GM12878 (cell line): Measurements from ENCODE around the gene CAPNS1. TPM values are rescaled to one million over a fixed set of nuclear protein-coding genes. Genes with fewer than 3 reads are reported as not detected.

Experiments
- ATAC-seq: fragments of 200-7000 bp; cut with Tn5 transposase; 3 replicates; pipeline ENCODE4 v1.9.1; 2020; ENCODE audit warnings: mild to moderate bottlenecking, moderate library complexity
- BruUV-seq: library from RNA; stranded (reverse); fragments of 400-500 nt; replicated peaks from 2 replicates; lab custom pipeline; 2021; lab: Mats Ljungman, UMichigan
- CTCF ChIA-PET: fragments of 300-600 bp; sonication (Branson Sonifier 250); formaldehyde crosslinking; extraction: SDS; loops from one replicate; lab custom pipeline; 2021; ENCODE audit warnings: inconsistent platforms; lab: Yijun Ruan, JAX
- POLR2A ChIA-PET: fragments of 350-600 bp; formaldehyde crosslinking; extraction: SDS; loops from one replicate; lab custom pipeline; 2021; ENCODE audit warnings: inconsistent platforms; lab: Charles Lee
- RAD21 ChIA-PET: fragments of 300-600 bp; sonication (Branson Sonifier 250); formaldehyde crosslinking; loops from one replicate; lab custom pipeline; 2023; ENCODE audit warnings: antibody characterized with exemption; ENCODE audit not compliant: unreplicated experiment; lab: Charles Lee
- SMC1A ChIA-PET: fragments of 300-600 bp; sonication (Branson Sonifier 250); formaldehyde crosslinking; loops from one replicate; lab custom pipeline; 2023; ENCODE audit not compliant: unreplicated experiment, uncharacterized antibody; lab: Charles Lee
- DNase-seq: peaks from one replicate; pipeline ENCODE4 v3.0.0-alpha.2; 2011; ENCODE audit warnings: low read depth, low spot score
- FAIRE-seq: peaks from 3 replicates; lab custom pipeline; 2011; peaks lifted over from hg19 to GRCh38; lab: Jason Lieb, UNC
- H2AFZ ChIP-seq: 2 replicates; pipeline ENCODE4 v1.6.0; 2011; ENCODE audit warnings: low read depth, low read length, control low read depth; ENCODE audit not compliant: control insufficient read depth
- H3K27ac ChIP-seq: 2 replicates; pipeline ENCODE4 v1.5.1; 2011; ENCODE audit warnings: control low read depth; ENCODE audit not compliant: control insufficient read depth, insufficient read depth
- H3K27me3 ChIP-seq, 2 experiments: replicated peaks in 1 of 2; 2 replicates each; pipeline versions ENCODE4 v1.6.0 to v1.6.1; 2011; ENCODE audit warnings: low read length in 1 of 2; ENCODE audit not compliant: control insufficient read depth in 2 of 2, insufficient read depth in 2 of 2
- H3K36me3 ChIP-seq, 2 experiments: 2 replicates each; pipeline ENCODE4 v1.5.1; 2011; ENCODE audit warnings: low read length in 1 of 2; ENCODE audit not compliant: control insufficient read depth in 2 of 2, insufficient read depth in 2 of 2
- H3K4me1 ChIP-seq: 2 replicates; pipeline ENCODE4 v1.6.1; 2011; ENCODE audit warnings: mild to moderate bottlenecking, low read length, moderate library complexity, mixed read lengths; ENCODE audit not compliant: control insufficient read depth, insufficient read depth
- H3K4me2 ChIP-seq: 2 replicates; pipeline ENCODE4 v1.6.0; 2011; ENCODE audit warnings: control low read depth; ENCODE audit not compliant: control insufficient read depth, insufficient read depth
- H3K4me3 ChIP-seq: fragments of 200-600 bp; sonication (generic); 2 replicates; pipeline ENCODE4 v1.5.1; 2016
- H3K79me2 ChIP-seq: 2 replicates; pipeline ENCODE4 v1.6.0; 2011; ENCODE audit warnings: low read length; ENCODE audit not compliant: control insufficient read depth, insufficient read depth
- H3K9ac ChIP-seq: 2 replicates; pipeline ENCODE4 v1.8.0; 2011; ENCODE audit warnings: low read length, control low read depth, mixed read lengths; ENCODE audit not compliant: control insufficient read depth, insufficient read depth
- H3K9me3 ChIP-seq: replicated peaks from 3 replicates; pipeline ENCODE4 v1.5.1; 2011; ENCODE audit warnings: mild to moderate bottlenecking, low read length; ENCODE audit not compliant: control insufficient read depth, insufficient read depth
- H4K20me1 ChIP-seq: 2 replicates; pipeline ENCODE4 v1.6.0; 2011; ENCODE audit not compliant: control insufficient read depth, insufficient read depth
- KAT2A ChIP-seq: conservative IDR thresholded peaks from 2 replicates; pipeline ENCODE4 v1.6.1; 2011; ENCODE audit warnings: low read depth, low read length; ENCODE audit not compliant: control insufficient read depth
- KLF5 ChIP-seq: fragments of 450-650 bp; IDR thresholded peaks from 2 replicates; pipeline ENCODE4 v1.6.1; 2014; ENCODE audit warnings: mild to moderate bottlenecking; ENCODE audit not compliant: partially characterized antibody
- SUZ12 ChIP-seq: fragments of 200-600 bp; sonication (generic); IDR thresholded peaks from one replicate; pipeline ENCODE4 v1.6.1; 2018; ENCODE audit warnings: antibody characterized with exemption, mild to moderate bottlenecking; ENCODE audit not compliant: unreplicated experiment
- TARDBP ChIP-seq: IDR thresholded peaks from 2 replicates; pipeline ENCODE4 v1.6.1; 2016; ENCODE audit warnings: borderline replicate concordance
- WGBS: methylation state at CpG from one replicate; pipeline ENCODE4 v1.1.6; 2016; ENCODE audit warnings: low lambda C conversion rate; ENCODE audit not compliant: insufficient replicate concordance, insufficient coverage; ENCODE audit errors: missing lambda C conversion rate; 5-methylcytosine and 5-hydroxymethylcytosine counted together
- in situ Hi-C: fragments of 300-500 bp; cut with MboI; formaldehyde crosslinking; loops from 9 replicates; pipeline ENCODE4 v1.14.3; 2018; ENCODE audit warnings: mixed read lengths
- intact Hi-C: fragments of 100-400 bp; cut with micrococcal nuclease; formaldehyde crosslinking; loops from one replicate; pipeline ENCODE4 v1.14.2; 2022; ENCODE audit not compliant: unreplicated experiment
- polyA plus RNA-seq, 11 experiments: library from polyadenylated mRNA; depleted of rRNA in 4 of 11; unstranded in 6 of 11; stranded (reverse) in 5 of 11; fragments of >200 nt; fragmentation: Nextera tagmentation in 4 of 11; fragmentation: Illumina TruSeq in 1 of 11; extraction: Ambion mirVana in 4 of 11; extraction: Trizol in 1 of 11; gene quantifications; 1 replicate in 1 of 11; 2 replicates in 10 of 11; pipeline versions ENCODE4 v1.2.1 to v1.2.3, GENCODE V29; 2011 to 2016; ENCODE audit warnings: inconsistent platforms in 2 of 11, missing spikeins in 2 of 11, low read depth in 1 of 11
- total RNA-seq, 4 experiments: library from RNA; depleted of rRNA in 3 of 4; stranded (reverse); fragments of >200 nt in 3 of 4; fragmentation: Illumina TruSeq in 1 of 4; extraction: Trizol in 1 of 4; gene quantifications; 2 replicates each; pipeline versions ENCODE4 v1.2.1 to v1.2.3, GENCODE V29; 2013 to 2021
- TF ChIP-seq, protein P1 (sequence below): IDR thresholded peaks from 2 replicates; pipeline ENCODE4 v1.6.1; 2011; ENCODE audit warnings: mild to moderate bottlenecking, low read depth, low read length, moderate library complexity; ENCODE audit not compliant: insufficient replicate concordance
- TF ChIP-seq, protein P2 (sequence below): IDR thresholded peaks from 2 replicates; pipeline ENCODE4 v1.6.1; 2011; ENCODE audit warnings: borderline replicate concordance, low read depth, mild to moderate bottlenecking, moderate library complexity, mixed read lengths, low read length; ENCODE audit not compliant: insufficient read depth; ENCODE audit errors: extremely low read length

The CAPNS1 gene
- total and polyA plus RNA-seq, 10 of the 15 experiments (the other 5 are each of a cell fraction or from before 2014, with no cell fraction given) = 96.9 to 562 (median 245) TPM

DNA sequence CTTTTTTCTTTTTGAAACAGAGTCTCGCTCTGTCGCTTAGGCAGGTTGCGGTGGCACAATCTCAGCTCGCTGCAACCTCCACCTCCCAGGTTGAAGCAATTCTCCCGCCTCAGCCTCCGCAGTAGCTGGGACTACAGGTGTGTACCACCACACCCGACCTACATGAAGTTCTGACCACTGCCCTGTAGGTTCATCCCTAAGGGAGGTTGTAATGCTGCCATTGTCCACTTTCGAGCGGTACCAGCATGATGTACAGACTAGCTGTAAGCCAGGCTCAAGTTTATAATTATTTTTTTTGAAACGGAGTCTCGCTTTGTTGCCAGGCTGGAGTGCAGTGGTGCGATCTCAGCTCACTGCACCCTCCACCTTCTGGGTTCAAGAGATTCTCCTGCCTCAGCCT, 23.9 kb downstream of the CAPNS1 start:
- intact Hi-C loops = no loop called here
- Histone ChIP-seq H3K27ac (no peak overlapping the region), H3K4me2 (no peak overlapping the region), H3K9me3 (no peaks in the 10 kb centered on the region), H3K9ac (no peak overlapping the region), H2AFZ (no peak overlapping the region), H3K79me2 (no peaks in the 10 kb centered on the region), H4K20me1 (no peaks in the 10 kb centered on the region), H3K27me3 (no peaks in the 10 kb centered on the region), H3K4me3 (no peak overlapping the region), H3K36me3 (no peaks in the 10 kb centered on the region; a peak in 1 of 4 replicates), H3K4me1 (no peaks in the 10 kb centered on the region)
- WGBS = 95% methylated on average over 12 of the region's 12 CpGs
- ChIA-PET RAD21 (no interaction called here), POLR2A (no interaction called here), SMC1A (no interaction called here), CTCF (interaction anchor here (0.8 to 0.9 kb wide), 2 partner anchors 9 to 10 kb away, joined by 3 read pairs; no protein-coding TSS in a partner anchor)
- ATAC-seq (no peak), DNase-seq (no peak), FAIRE-seq (no peak)
- no TSS peak for BruUV-seq
- in situ Hi-C loops = no loop called here
- TF ChIP-seq, protein P1, sequence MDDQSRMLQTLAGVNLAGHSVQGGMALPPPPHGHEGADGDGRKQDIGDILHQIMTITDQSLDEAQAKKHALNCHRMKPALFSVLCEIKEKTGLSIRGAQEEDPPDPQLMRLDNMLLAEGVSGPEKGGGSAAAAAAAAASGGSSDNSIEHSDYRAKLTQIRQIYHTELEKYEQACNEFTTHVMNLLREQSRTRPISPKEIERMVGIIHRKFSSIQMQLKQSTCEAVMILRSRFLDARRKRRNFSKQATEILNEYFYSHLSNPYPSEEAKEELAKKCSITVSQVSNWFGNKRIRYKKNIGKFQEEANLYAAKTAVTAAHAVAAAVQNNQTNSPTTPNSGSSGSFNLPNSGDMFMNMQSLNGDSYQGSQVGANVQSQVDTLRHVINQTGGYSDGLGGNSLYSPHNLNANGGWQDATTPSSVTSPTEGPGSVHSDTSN = no peak
- no peak for TF ChIP-seq KAT2A
- TF ChIP-seq TARDBP = no peak
- TF ChIP-seq KLF5 = no peak
- no peak for TF ChIP-seq SUZ12
- TF ChIP-seq, protein P2, sequence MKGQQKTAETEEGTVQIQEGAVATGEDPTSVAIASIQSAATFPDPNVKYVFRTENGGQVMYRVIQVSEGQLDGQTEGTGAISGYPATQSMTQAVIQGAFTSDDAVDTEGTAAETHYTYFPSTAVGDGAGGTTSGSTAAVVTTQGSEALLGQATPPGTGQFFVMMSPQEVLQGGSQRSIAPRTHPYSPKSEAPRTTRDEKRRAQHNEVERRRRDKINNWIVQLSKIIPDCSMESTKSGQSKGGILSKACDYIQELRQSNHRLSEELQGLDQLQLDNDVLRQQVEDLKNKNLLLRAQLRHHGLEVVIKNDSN = no peak
